Bone marrow (tissue), 2 donors: Measurements from ENCODE around the gene XIRP1.

Source experiments
- DNase-seq, 2 donors: peaks; one replicate each; lab custom pipeline; 2025; lab: John Stamatoyannopoulos, UW

Gene XIRP1

DNA sequence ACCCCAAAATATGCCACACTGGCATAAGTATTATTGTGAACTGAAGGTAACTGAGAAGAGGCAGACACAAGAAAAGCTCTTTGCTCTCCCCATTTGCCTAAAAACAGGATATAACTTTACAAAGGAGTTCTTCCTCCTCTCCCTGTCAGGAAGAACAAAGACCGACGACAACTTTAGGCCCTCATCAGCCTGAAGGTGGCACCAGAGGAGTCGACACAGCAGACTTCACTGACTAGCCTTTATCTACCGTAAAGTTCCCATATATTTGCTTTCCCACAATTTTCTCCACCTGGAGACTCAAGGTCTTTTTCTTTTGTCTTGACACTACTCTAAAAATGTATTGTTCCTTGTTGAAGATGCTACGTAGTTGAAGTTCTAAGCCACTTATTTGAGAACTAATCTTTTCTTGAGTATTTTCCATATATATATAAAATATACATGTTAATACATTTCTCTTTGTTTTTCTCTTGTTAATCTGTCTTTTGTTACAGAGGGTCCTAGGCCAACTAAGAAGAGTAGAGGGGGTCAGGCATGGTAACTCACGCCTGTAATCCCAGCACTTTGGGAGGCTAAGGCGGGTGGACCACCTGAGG is 16.2 kb upstream of the XIRP1 start:
- DNase-seq: peak in 1 of 2 donors; percentile 31

DNA sequence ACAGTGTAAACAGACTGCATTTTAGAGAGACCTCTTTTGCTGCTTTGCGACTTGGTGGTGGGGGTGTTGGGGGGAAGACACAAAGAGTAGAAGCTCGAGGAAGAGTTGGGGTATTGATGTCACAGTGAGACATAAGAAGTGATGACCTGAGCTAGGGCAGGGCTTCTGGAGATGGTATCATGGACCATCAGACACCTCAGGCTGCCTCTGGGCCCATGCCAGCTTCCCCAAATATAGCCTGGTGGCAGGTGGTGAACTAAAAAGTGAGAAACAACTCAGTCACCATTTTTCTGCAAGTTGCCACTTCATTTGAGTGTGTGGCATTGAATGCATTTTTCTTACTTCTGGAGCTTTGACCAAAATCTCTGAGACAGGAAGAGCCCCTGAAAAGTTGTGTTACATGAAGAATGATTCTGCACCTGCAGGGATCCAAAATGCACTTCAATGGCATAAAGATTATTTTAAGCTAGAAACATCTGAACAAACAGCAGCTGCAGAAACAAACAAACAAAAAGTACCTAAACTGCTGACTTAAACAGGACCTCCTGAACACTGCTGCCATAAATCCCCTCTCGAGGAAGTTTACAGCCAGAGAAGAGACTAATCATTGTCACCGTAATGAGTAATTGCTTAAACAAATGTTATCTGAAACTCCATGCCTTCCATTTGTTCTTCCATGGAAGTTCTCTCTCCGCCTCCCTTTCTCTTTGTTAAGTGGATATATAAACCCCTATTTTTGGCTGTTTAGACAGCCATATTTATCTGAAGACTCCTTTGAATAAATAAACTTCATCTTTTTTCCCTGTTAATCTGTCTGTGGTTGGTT is 15.2 kb upstream of the XIRP1 start:
- no peak for DNase-seq

DNA sequence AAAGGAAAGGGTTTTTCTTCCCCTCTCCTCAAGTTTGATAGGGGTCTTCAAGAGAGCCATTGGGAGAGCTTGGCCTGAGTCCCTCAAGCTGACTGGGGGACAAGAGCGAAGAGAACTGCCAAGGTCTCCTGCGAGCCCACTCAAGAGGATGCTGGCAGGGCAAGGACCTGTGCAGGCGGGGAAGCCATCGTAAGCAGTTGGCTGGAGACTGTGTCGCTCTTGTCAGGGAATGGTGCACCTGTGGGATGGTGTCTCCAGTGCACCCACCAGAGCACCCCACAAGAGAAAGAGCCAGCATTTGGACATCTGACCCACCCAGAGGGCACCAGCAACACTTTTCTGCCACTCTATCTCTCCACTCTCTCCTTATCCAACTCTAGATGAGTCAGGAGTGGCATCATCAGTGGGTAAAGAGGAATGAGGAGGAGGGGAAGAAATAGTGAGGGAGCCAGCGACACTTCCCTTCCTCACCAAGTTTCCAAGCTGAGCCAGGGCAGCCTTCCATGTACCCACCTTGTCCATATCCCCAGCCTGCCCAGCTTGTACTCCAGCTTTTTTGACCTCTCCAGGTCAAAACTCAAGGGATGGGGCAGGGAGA is 13.6 kb upstream of the XIRP1 start:
- DNase-seq: no peak

DNA sequence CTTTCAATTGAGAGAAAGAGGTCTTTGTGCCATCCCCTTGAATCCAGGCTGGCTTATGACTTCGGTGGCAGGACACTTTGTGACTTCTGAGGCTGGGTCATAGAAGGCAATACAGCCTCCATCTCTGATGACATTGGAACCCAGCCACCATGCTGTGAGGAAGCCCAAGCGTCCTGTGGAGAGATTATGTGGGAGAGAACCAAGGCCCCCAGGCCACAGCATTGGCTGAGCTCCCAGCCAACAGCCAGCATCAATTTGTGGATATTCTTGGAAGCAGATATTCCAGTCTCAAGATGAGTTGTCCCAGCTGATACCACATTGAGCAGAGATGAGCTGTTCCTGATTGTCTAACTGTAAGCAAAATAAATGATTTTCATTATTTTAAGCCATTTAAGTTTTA is 12.7 kb upstream of the XIRP1 start:
- no peak for DNase-seq

DNA sequence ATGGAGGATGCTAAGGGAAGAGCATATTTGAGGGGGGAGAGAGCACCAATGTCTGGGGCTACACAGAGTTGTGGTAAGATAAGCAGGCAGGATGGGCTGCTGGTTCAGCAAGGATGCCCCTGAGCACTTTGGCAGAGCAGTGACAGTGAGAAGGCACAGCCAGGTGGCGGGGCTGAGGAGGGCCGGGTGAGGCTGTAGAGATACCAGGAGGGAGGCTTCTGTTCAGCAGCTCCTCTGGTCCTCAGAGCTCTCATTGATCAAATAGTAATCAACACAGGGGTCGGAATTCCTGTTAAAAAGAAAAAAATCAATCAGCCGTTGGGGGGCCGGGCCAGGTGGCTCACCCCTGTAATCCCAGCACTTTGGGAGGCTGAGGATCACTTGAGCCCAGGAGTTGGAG is 11.5 kb upstream of the XIRP1 start:
- DNase-seq: no peak

DNA sequence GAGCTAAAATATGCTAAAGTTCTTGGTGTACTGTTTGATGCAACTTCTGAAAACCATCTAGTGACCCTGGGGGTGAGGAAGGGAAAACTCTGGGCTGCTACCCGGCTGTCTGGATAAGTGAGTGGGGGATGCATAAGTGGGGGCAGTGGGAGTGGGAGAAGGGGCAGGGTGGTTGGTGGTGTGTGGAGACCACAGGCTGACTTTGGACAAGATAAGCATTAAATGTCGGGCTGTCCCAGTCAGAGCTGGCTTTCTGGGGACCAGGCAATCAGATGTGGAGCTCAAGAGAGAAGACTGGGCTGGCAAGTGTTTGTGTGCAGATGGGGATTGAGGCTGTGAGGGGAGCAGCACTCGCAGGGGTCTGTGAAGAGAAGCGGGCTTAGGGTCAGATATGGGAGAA is 11.0 kb upstream of the XIRP1 start:
- no peak for DNase-seq

DNA sequence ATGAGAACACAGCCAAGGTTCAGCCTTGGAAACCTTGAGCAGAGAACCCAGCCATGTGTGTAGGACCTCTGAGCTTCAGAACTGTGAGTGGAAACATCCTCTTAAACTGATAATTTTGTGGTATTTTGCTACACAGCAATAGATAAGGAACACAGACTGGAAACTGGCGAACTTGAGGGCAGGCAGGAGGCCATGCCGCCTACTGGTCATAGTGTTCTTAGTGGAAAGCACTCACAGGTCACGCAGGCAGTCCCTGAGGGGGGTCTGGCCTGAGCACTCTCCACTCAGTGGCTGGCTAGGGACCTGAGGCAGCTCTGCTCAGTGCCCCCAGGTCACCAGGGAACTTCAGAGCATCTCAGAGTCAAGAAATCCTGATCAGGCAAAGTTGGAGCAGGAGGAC is 9.7 kb upstream of the XIRP1 start:
- DNase-seq: no peak

DNA sequence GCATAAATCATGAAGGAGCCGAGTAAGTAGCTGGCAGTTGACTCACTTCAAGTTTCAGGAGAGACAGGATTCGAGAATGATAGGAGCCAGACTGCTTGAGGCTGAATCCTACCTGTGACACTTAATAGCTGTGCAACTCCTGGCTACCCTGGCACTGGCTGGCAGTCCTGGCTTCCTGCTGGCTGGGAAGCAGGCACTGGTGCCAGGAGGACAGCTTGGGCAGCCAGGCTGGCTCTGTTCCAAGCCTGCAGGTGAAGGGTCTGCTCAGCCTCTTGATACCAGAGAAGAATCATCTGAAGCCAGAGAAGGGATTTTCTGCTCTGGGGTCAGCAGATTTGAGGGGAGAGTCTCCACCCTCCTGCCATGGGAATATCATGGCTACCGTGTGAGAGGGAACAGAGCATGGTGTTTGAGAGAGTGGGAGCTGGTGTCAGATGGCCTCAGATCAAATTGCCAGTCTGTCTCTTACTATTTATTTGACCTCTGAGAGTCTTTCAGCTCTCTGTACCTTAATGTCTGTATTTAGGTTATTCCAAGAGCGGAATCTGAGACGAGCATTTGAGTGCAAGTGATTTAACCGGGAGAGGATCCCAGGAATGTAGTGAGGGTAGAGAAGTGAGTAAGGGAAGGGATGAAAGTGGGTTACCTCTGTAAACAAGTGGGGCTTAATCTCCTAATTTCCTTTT is 4.4 kb upstream of the XIRP1 start:
- DNase-seq: no peak

DNA sequence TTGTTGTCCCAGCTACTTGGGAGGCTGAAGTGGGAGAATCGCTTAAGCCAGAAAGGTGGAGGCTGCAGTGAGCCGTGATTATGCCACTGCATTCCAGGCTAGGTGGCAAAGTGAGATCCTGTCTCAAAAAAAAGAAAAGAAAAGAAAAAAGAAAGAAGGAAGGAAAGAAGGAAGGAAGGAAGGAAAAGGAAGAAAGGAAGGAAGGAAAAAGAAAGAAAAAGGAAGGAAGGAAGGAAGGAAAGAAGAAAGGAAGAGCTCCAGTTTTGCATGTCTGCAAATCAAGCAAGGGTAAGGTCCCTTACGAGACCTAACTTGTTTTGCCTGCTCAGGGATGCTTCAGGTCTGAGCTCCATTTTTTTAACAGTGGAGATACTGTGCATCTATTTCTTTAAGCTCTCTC is 3.6 kb upstream of the XIRP1 start:
- DNase-seq: no peak

DNA sequence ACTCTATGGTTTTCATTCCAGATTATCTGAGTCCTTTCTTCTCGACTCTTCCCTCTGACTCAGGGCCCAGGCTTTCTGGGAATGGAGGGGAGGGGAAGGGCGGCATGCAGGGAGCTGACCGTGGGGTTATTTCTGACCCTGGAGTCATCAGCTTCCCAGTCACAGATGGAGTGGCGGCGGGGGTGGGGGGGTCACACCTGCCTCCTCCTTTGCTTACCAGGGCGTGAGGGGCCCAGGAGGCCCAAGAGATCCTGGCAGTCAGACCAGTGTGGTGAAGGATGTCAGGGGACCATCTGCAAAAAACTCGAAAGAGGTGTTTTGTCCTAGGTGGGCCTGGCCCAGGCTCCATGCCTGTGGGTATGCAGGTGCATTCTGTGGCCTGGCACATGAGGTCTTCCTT is 996 bp upstream of the XIRP1 start:
- DNase-seq: no peak

DNA sequence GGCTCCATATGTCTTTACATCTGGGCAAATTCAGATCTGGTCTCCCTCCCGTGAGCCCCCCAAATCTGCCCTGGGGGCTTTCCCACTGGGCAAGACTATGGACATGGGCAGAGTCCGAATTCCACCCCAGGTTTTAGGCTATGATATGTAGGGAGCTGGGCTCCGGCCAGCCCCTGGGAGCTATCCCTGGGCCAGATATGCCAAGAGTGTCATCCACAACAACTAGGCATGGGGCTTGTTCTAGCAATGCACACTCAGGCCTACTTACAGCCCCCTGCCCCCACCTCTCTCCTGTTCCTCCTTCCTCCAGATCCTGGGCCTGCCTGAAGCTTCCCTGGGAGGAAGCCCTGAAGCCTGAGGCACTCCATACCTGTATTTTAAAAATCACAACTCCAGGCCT is 622 bp downstream of the XIRP1 start:
- no peak for DNase-seq

DNA sequence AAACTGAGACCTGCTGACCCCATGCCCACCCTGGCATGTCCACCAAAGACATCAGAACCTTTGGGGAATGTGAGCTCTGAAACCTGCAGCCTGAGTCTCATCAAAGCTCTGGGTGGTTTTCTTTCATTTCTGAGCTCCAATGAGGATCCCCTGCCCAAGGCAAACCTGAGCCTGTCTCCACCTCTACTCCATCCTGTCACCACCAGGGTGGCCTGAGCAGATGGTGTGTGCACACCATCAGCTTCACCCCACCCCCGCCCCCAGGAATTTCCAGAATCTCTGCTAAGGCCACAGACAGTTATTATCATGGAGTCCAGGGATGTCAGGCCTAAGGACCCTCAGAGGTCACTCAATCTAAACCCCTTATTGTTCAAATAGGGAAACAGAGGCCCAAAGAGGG is 1.3 kb downstream of the XIRP1 start:
- no peak for DNase-seq

DNA sequence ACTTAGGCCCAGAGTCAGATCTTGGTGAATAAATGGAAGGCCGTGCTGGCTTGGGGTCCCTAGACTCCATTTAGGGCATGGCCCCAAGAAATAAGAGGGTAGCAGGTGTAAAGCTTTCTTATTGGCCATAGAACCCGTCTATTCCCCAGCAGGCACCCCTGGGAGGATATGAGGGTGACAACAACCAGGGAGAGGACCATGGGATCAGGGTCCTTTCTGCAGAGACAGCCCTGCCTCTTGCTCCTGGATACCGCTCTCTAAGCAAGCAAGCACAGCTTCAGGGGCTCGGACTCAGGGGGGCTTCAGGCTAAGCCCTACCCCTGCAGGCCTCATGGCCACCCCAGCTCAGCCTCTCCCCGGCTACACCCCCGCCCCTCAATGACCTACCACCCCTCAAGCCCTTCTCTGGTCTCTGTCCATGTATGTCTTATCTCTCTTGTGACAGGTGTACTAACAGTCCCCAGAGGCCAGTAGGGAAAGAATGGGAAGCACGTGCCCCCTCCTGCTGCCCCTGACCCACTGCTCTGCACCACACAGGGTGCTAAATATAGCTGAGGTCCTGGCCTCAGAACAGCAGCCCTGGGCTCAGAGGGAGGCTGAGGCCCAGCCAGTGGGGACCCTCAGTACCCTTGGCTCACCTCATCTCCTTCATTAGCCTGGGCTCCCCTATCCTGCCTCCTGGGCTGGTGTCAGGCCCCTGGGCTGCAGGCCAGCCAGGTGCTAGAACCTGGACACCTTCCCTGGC is 1.9 kb downstream of the XIRP1 start:
- no peak for DNase-seq

DNA sequence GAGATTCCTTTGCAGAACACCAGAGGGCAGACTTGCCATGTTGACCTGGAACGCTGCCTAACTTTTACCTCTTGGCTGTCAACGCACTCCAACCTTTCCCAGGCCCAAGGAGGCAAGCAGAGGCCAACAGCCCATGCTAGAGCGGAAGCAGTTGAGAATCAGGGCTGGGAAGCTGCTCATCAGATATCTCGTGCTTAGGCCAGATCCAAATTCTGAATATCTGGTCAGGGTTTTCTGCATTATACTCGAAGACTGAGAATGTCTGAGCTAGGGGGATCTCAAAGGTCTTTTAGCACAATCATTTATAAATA is 2.5 kb downstream of the XIRP1 start:
- peak in 1 of 2 donors; percentile 78 for DNase-seq

DNA sequence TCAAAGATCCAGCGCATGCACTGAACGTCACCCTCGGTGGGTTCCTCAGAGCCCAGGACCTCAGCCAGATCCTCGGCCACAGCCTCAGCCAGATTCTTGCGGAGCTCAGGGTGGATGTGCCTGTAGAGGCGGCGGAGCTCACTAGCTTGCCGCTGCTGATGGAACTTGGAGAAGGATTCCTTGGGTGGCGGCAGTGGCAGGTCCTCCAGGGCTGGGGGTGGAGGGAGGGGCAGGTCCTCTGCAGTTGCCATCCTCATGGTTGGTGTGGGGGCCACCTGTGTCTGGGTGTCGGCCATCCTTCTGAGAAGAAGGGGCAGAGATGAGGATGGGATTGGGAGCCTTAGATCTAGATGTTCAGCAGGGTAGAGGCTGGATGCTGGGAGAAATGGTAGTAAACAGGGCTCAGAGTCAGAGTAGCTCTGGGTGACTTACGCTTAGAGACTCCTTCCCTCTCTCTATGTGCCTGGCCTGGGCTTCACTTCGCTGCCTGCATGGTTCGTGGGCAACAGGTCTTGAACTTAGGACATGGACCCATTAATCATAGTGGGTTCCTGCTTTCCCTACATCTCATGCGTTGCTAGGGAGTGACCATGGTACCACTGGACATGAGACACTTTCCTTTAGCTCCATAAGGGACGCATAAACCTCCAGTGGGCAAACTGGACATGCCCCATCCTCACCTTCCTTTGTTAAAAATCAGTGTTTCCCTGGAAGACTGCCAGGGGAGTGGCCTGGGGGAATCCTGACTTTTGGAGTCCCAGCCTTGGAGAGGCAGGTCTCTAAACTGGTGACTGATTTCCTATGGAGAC is 3.0 kb downstream of the XIRP1 start:
- DNase-seq: peak in 1 of 2 donors; percentile 22

DNA sequence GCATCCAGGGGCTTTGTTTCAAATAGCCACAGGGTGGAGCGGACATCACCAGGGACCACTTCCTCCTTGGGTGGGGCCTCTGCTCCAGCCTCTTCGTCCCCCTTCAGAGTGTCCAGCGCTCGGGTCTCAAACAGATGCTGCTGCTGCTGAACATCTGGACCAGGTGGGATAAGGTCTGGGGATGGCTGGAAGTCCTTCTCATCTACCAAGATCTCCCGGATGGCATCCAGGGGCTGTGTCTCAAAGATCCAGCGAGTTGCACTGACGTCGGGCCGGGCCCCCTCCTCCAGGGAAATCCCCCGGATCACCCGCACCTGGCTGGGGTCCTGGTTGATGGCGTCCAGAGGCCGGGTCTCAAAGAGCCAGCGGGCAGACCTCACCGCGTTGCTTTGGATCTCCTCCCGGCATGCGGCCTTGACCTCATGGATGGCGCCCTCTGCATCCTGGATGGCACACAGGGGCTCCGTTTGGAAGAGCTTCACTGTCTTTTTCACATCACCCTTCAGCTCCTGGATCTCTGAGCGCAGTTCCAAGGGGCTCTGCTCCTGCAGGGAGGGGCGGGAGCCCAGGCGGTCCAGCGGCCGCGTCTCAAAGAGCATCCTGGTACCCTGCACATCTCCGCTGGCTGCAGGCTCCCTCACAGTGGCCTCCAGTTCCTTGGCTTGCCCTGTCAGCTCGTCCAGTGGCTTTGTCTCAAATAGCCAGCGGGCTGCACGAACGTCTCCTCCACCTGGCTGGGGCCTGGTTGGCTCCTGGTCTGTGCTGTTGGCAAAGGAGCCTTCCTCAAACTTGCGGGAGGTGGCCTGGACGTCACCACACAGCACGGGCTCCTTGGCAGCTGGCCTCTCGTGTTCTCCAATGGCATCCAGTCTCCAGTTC is 3.9 kb downstream of the XIRP1 start:
- DNase-seq: no peak

DNA sequence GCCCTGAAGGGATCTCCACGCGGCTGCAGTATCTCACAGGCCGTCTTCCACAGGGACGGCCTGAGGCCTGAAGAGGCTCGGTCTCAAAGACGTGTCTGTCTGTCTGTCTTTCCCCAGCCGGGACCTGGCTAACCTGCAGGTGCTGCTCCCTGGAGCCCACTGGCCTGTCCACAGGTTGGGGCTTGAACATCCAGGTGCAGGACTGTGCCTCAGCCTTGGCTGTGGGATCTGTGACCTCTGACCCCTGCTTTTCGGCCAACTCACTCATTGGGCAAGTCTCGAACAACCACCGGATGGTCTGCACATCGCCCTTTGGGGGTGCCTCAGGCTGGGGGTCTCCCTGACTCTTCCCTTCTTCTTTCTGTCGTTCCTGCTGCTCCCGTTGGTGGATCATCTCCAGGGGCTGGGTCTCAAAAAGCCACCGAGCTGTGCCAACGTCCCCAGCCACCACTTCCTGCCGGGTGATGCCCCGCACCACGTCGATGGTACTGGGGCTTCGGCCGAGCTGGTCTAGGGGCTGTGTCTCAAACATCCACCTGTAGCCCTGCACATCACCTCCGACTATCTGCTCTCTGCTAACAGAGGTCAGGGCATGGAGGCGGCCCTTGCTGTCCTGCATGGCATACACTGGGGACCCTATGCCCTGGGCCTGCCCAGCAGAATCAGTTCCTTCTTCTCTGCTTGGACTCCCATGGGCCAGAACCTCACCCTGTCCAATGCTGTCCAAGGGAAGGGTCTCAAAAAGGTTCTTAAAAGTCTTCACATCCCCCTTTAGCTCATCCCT is 4.8 kb downstream of the XIRP1 start:
- no peak for DNase-seq

DNA sequence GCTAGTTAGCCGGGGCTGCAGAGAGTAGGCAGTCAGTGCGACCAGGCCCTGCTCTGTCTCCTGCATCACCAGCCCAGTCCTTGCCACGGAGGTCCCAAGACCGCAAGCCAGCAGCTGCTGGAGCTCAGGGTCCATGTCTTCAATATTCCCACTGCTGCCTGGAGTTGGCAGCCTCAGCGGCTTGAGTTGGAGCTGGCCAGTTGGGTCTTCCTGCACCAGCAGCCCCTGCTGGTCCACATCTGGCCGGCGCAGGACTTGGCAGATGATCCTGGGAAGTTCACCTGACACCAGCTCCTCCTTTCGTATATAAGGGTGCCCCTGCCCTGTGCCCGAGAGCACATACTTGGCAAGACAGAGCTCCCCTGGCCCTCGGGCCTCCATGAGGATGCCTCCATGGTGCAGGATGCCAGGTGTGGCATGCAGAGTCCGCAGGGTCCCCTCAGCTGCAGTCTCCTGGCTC is 5.7 kb downstream of the XIRP1 start:
- no peak for DNase-seq

DNA sequence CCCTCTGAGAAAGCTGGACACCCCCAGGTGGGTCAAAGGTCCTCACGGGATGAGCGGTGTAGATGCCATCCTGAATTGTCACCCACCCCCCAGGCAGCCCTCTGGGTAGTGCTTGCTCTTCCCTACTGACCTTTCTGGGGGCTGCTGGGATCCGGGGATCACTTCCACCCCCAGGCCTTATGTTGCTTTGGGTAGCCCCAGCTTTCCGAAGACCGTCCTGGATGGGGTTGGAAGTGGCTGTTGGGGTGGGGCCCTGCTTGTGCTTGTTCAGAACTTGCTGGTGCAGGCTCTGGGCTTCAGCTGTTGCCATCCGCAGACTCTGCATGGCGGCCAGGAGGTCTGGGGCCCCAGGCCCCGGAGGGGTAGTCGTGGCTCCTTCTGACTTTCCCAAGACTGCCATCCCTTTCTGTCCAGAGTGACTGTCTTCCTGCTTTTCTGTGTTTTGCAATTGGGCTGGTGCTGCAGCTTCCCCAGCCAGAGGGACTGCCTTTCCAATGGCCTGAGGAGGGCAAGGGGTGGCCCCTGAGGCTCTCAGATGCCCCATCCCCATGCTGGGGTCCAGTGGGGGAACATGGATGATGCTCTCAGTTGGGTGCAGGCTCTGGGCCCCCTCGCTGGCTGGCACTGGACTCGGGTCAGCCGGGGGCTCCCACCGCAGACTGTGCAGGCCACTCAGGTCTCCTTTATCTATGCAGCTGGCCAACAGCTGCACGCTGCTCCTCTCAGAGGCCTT is 6.3 kb downstream of the XIRP1 start:
- no peak for DNase-seq
